Embryonic facial prominence (tissue), 1 donor: ENCODE measurements around the gene BUD23.
"Not testable (repeated sequence)": the region's sequence is repeated elsewhere in the genome, so short reads cannot be mapped to it uniquely, and the experiment has no call there.

Experiments
- DNase-seq: peaks from one replicate; pipeline ENCODE4 v3.0.0-alpha.2; 2016; ENCODE audit errors: extremely low spot score

Gene BUD23

DNA sequence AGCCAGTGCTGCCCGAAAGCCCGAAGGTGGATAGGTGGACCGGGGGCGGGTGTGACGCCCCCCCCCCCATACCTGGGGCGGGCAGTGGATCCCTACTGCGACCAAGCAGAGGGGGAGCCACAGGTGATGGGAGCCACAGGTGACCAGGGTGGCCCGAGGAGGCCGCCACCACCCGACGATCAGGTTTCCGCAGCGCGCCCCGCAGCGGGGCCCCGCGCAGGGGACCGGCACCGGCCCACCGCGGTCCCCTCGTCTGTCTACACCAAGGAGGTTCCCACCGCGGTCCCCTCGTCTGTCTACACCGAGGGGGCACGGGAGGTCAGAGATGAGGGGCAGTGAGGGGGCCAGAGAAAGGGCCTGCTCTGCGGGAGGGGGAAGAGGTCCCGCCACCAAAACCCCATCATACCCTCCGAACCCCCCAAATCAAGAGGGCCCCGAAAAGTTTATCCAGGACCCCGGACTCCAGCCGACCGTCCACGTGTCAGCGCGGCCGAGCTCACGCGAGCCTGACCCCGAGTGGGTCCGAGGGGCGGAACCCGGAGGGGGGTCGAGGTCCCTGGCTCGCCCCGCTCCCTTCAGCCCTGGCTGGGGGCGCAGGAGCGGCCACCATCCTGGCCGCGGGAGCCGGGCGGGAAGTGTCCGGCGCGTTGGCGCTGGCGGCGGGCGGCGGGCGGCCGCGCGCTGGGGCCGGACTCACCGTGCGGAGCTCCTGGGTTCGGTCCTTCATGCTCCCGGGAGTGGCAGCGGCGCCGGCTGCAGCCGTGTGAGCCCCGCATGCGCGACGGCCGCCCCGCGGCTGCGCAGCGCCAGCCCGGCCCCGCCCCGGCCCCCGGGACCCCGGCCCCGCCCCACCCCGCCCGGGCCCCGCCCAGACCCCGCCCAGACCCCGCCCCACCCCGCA lies 35.8 kb downstream of the BUD23 start, which contains the start of gene STX1A:
STX1A (minus strand) TSS at position 765 of the 901 bp plus-strand sequence; CDS start at position 727, 38 bp downstream.
- DNase-seq: no peak

DNA sequence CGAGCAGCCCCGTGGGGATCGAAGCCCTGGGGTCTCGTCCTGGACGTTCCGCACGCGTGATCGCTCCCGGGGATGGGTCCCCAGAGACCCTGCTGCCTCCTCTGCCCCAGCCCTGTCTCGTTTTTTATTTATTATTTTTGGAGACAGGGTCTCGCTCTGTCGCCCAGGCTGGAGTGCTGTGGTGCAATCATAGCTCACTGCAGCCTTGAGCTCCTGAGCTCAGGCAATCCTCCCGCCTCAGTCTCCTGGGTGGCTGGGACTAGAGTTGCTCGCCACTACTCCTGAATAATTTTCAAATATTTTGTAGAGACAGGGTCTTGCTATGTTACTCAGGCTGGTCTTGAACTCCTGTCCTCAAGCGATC lies 36.4 kb downstream of the BUD23 start:
- DNase-seq: no peak

DNA sequence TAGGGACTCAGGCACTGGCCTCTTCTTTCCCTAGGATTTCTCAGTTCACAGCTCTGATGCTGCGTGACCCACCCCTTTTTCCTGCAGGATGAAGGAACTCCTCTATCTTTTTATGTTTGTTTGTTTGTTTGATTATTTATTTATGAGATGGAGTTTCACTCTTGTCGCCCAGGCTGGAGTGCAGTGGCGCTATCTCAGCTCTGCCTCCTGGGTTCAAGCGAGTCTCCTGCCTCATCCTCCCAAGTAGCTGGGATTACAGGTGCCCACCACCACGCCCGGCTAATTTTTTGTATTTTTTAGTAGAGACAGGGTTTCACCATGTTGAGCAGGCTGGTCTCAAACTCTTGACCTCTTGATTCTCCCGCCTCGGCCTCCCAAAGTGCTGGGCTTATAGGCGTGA lies 37.0 kb downstream of the BUD23 start:
- not testable (repeated sequence) for DNase-seq

DNA sequence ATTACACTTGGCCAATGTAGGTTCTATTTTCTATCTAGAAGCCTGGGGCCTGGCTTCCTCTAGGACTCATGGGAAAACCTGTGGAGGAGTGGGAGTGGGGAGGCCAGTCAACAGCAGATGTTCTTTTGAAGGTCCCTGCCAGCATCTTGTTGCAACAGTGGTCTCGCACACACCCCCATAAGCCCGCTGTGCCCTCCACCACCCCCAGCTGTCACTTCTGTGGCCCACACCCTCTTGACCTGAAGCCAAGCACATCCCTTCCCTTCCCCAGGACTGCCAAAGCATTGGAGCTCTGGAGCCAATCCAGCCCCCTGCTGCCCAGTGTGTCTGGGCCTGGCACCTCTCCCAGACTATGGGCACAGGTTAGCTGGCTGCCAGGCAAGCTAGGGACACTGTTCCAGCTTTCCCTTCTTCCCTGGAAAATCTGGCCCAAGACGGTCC lies 38.0 kb downstream of the BUD23 start:
- DNase-seq: no peak

DNA sequence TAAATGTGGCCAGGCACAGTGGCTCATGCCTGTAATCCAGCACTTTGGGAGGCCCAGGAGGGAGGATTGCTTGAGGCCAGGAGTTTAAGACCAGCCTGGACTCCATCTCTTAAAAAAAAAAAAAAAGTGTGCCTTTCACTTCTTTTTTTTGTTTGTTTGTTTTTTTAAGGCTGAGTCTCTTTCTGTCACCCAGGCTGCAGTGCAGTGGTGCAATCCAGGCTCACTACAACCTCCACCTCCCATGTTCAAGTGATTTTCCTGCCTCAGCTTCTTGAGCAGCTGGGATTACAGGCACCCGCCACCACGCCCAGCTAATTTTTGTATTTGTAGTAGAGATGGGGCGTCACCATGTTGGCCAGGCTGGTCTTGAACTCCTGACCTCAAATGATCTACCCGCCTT lies 38.8 kb downstream of the BUD23 start:
- DNase-seq: not testable (repeated sequence)

DNA sequence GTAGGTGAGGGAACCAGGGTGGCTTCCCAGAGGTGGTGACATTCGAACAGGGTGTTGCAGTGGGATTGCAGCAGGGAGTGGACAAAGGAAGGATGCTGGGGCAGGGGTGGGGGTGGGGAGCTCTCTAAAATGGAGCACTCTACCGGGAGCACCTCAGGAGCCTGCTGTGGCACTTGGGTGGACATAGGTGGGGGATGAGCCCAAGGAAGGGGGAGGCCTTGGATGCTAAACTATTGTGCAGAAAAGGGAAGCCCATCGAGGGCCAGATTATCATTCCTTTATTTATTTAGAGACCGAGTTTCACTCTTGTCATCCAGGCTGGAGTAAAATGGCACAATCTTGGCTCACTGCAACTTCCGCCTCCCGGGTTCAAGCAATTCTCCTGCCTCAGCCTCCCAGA lies 39.4 kb downstream of the BUD23 start:
- DNase-seq: no peak

DNA sequence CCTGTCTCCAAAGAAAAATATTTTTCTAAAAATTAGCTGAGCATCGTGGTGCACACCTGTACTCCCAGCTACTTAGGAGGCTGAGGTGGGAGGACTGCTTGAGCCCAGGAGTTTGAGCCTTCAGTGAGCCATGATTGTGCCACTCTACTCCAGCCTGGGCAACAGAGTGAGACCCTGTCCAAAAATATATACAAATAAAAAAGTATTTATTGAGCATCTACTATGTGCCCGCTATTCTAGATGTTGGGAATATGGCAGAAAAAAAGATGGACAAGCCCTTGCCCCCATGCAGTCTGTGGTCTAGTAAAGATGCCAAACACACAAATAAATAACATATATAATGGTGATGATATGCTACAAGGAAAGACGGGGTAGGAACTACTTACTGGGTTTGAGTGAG lies 40.4 kb downstream of the BUD23 start:
- no peak for DNase-seq

DNA sequence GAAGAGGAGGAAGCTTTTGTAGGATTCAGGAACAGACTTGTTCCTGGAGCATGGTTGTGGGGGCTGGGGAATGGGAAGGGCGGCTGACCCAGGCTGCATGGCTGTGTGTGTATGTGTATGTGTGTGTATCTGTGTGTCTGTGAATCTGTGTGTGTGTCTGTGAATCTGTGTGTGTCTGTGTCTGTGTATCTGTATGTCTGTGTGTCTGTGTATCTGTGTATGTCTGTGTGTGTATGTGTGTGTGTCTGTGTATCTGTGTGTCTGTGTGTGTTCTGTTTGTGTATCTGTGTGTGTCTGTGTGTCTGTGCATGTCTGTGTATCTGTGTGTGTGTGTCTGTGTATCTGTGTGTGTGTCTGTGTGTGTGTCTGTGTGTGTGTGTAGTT lies 42.7 kb downstream of the BUD23 start:
- DNase-seq: no peak

DNA sequence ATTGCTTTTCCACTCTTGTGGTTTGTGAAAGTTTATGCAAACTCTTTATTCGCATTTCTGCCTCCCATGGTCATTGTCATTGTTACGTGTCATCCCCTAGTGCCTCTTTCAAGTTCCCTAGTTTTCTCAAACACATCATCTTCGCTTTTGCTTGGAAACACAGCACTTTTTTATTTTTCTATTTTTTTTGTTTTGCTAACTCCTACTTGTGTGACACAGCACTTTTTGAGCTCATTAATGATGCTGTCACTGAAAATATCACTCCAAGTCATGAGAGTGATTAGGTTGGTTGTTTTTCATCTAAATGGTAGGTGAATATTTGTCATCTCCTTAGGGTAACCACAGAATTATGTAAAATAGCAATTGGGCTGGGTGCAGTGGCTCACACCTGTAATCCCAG lies 44.6 kb downstream of the BUD23 start:
- no peak for DNase-seq

DNA sequence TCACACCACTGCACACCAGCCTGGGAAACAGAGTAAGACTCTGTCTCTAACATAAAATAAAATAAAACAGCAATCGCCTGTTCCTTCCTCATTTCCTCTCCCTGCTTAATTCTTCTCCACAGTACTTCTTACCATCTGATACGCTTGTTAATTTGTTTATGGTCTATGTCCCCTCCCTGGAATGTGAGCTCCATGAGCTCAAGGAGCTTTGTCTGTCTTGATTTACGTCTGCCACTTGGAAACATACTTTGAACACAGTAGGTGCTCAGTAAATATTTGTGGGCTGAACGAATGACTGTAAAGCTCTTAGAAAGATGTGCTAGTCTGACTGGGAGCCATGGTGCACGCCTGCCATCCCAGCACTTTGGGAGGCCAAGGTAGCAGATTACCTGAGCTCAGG lies 45.2 kb downstream of the BUD23 start:
- no peak for DNase-seq

DNA sequence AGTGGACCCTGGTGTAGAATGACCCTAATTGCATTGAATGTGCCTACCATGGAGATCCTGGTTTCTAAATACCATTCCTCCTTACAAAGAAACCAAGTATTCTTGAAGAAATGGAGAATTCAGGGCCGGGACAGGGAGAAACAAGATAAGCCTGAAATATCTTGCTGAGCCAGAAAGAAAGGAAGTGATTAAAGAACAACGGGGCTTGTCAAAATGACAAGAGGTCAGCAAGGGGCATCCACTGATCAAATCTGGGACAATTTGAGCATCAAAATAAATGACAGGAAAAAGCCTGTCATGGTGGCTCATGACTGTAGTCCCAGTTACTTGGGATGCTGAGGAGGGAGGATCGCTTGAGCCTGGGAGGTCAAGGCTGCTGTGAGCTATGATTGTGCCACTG lies 47.1 kb downstream of the BUD23 start:
- DNase-seq: no peak

DNA sequence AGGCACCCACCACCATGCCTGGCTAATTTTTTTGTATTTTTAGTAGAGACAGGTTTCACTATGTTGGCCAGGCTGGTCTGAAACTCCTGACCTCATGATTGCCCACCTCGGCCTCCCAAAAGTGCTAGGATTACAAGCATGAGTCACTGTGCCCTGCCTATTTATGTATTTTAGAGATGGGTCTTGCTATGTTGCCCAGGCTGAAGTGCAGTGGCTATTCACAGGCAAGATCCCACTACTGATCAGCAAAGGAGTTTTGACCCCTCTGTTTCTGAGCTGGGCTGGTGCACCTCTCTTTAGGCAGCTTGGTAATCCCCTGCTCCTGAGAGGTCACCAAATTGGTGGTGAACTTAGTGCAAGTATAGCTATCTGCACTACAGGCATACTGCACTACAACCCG lies 49.0 kb downstream of the BUD23 start:
- DNase-seq: no peak

DNA sequence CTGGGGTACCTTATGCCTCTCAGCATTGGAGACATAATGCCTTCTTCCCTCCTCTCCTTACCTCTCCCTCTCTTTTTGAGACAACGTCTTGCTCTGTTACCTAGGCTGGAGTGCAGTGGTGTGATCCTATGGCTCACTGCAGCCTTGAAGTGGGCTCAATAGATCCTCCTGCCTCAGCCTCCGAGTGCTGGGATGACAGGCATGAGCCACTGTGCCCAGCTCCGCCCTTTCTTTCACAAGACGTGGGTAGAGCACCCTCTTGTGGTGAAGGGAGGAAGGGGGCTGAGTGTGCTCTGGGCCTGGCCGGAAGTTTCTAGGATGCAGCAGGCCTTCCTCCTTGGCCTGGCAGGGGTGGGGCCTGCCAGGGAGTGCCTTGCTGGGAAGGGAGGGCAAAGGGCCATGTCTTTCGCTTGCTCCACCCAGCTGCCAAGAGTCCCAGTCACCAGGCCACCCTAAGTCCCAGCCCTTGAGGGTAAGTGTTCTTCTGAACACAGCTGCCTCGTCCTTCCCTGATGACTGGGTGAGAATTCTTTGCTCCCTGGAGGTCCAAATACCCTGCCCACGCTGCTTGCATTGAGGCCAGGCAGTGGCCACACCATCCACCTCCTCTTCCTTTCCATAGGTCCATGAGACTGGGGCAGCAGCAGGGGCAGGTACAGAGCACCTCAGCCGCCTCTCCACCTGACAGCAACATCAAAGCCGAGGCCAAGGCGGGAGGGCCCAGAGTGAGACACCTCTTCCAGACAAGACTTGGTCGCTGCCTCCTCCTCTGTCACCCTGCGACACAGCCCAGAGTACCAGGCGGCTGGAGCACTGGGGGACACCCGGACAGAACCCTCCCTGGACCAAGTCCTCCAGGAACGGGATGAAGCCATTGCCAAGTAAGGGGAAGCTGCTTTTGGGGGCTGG lies 51.5 kb downstream of the BUD23 start:
- DNase-seq: no peak

DNA sequence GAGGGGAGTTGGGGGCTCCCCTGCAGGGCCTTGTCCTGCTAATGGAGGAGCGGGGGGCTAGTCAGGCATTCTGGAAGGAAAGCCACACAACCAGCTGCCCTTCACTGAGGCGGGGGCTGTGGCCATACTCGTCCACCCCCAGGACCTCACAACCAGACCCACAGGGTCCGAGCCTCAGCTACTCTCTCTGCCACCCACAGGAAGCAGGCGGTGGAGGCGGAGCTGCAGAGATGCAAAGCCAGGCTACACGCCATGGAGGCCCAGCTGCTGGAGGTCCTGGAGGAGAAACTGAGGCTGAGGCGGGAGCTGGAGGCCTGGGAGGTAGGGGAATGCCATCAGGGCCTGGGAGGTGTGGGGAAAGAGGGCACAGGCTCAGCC lies 52.1 kb downstream of the BUD23 start:
- DNase-seq: no peak

DNA sequence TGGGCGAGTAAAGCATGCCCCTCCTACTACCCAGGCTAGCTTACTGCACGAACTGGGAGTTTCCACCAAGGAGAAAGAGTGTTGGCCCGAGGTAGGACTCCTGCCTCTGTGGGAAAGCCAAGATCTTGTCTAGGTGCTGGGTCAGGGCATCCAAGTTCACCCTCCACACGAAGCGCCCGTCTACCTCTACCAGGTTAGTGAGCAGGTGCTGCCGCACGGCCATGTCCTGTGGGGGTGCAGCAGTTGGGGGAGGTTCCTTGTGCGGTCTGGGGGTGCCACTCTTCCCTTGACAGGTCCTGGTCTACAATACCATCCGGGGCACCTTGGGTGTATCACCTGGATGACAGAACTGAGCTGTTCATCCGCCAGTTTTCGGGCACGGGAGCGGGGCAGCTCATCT lies 53.5 kb downstream of the BUD23 start:
- DNase-seq: no peak

DNA sequence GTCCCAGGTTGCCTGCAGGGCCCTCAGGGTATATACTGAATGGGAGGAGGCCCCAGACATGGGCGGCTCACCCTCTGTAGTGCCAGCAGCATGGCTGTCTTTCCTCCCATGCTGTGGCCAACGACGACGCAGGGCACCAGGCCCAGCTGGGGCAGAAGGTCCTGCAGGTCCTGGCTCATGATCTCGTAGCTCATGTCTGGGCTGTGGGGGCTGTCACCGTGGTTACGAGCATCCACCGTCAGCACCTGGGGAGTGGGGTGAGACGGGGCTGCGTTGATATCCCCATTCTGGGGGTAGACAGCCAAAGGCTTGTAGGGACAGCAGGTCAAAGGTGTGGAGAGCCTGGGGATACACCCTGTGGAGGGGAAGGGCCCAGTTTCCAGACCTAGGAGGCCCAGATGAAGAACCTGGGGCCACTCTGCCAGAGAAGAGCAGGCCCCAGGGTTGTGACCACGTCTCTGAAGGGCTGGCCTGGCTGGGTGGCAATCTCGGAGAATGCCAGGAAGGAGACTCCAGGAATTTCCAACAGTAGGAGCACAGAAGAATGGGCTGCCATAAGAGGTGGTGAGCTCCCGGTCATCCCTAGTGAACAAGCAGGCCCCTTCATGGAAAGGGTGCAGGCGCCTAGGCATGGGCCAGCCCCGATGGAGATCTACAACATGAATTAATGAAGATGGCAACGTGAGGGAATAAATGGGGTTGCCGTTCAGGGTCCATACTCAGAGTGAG lies 54.3 kb downstream of the BUD23 start:
- no peak for DNase-seq

DNA sequence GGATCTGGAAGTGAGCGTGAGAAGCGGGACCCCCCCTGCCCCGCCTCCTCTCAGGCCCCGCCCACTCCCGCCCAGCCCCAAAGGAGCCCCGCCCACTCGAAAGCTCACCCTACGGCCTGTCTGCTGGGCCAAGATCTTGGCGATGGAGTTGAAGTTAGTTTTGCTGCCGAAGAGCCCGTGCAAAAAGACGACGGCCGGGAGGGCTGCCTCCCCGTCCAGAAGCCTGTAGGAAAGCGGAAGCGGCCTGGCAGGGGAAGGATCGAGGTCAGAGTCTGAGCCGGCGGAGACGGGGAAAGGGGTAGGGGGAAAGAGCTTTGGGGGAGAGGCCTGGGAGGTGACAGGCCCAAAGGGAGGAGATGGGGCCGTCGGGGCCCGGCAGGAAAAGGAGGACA lies 54.8 kb downstream of the BUD23 start:
- no peak for DNase-seq

DNA sequence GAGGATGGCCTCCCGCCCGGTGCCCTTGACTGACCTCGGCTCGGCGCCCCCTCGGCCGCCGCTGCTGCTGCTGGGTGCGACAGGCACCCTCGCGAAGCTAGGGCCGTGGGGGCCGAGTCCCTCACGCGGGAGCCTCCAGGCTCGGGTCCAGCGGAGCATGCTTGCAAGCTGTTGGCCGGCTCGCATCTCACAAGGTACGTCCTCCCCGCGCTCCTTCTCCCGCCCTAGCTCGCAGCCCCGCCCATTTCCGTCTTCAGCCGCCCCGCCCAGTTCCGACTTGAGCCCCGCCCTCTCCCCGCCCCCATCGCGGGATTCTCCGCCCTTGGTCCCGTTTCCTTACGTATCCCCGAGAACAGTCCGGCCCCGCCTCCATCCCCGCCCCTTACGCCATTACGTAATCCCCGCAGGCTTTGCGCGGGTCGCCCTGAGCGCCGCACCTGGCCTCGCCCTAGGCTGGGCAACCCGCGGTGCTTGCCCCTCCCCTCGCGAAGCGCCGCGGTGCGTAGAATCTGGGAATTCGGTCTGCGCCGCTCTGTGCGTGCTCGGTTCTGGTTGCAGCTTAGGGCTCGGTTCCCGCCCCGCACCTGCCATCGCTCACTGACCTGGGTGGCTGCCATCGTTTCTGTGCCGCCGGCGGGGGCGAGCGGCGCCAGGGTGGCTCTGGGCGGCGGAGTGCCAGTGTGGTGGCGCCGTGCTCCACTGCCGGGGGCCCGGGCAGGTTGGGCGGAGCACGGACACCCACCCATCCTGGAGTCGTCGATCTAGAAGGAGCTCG lies 55.4 kb downstream of the BUD23 start, which contains the start of gene ABHD11:
ABHD11 (minus strand) TSS at position 191 of the 775 bp plus-strand sequence; CDS start at position 159, 32 bp downstream.
- peak; percentile 96 for DNase-seq

DNA sequence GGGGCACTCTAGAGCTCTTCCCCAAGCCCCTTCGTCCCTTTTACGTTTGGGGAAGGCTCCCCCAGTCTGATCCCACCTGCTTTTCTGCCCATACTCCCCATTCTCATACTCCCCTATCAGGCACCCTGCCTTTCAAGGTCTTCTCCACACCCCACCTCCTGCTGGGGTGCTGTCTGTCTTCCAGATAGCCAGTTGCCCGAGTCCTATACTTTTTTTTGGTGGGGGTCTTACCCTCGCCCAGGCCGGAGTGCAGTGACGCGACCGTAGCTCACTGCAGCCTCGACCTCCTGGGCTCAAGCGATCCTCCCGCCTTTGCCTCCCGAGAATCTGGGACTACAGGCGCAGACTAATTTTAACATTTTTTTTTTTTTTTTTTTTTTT lies 56.0 kb downstream of the BUD23 start:
- DNase-seq: no peak

DNA sequence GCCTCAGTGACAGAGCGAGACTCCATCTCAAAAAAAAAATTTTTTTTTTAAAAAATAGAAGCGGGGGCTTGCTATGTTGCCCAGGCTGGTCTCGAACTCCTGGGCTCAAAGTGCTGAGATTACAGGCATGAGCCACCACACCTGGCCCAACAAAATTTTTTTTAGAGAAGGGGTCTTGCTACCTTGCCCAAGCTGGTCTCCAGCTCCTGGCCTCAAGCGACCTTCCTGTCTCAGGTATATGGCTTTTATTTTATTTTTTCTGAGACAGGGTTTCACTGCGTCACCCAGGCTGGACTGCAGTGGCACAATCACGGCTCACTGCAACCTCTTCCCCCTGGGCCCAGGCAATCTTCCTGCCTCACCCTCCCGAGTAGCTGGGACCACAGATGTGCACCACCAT lies 56.8 kb downstream of the BUD23 start:
- no peak for DNase-seq

DNA sequence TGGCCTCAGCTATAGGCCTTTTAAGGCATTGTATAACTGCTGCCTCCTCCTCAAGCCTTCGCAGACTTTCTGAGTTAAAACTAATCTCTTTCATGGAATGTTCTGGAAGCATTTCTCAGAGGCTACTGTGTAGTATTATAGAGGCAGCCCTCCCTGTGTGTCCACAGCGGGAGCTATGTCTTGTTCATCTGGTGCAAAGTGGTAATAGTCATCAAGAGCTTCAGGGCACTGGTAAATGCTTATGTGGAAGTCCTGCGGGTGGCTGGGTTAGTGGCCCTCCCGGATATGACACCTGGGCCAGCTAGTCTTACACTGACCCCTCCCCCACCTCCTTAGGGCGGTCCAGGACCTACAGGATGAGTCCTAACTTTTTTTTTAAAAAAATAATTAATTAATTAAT lies 57.4 kb downstream of the BUD23 start:
- no peak for DNase-seq
